Measurements from ENCODE around the gene LMAN2L. TPM values are rescaled to one million over a fixed set of nuclear protein-coding genes. Genes with fewer than 3 reads are reported as not detected.

The LMAN2L gene
- total RNA-seq, 4 donors from 2014 or later: 17.2 to 21.5 (median 19.1) TPM

DNA sequence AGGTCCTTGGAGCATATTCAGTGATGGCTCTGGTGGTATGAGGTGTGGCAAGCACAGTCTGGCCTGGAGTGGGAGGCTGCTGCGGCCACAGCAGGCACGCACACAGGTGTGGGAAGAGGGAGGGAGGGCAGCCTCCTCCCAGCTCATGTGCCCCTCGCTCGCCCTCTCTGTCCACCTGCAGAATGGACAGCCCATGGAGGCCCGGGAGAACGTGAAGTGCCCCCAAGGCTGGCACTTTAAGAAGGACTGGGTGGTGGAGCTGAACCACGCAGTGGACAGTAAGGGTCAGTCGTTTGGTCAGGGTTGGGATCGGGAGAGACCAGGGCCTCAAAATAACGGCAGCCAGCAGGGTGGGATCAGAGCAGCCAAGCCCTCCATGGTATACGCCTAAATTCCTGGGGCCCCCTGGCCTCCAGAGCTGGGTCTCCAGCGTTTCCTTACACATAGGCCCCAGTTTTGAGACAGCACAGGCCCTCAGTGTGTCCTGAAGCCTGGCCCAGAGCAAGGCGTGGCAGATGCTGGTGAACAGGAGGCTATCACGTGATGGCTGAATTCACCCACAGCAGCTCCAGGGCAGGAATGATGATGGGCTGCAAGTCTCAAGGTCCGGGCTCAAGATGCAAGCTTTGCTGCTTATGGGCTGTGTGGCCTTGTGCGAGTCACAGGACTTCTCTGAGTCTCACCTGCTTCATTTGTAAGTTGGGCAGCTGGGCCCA is 49.4 kb downstream of the LMAN2L start:
- WGBS, 2 donors: 82 to 89% methylated on average over 16 of the region's 16 CpGs
- no peak for DNase-seq (ENCODE audit: low spot score in 2 of 2)
- no peak overlapping the region for H3K4me3 ChIP-seq (ENCODE audit: low read depth, poor library complexity, severe bottlenecking)
- intact Hi-C loops (cut with DNase I; ENCODE audit: low total_unique reads): no loop called here
- TF ChIP-seq POLR2A (IDR thresholded peaks at IDR 0.05) (no peak), CTCF (IDR thresholded peaks at IDR 0.05) (no peak)

- no peak overlapping the region for H3K4me3 ChIP-seq (ENCODE audit: low read depth, poor library complexity, severe bottlenecking)
- intact Hi-C loops (cut with DNase I; ENCODE audit: low total_unique reads): no loop called here
- 89 to 94% methylated on average over 13 to 14 of the region's 14 CpGs for WGBS, 2 donors
- peak in 1 of 2 donors; percentile 56 for DNase-seq (ENCODE audit: low spot score in 2 of 2)
- TF ChIP-seq POLR2A (IDR thresholded peaks at IDR 0.05) (no peak), CTCF (IDR thresholded peaks at IDR 0.05) (no peak)
Measured at GRCh38 chr2:96689431-96689991, 50.4 kb downstream of the LMAN2L start.

- no peak overlapping the region for H3K4me3 ChIP-seq (ENCODE audit: low read depth, poor library complexity, severe bottlenecking)
- intact Hi-C loops (cut with DNase I; ENCODE audit: low total_unique reads): no loop called here
- peak in 1 of 2 donors; percentile 62 for DNase-seq (ENCODE audit: low spot score in 2 of 2)
- WGBS, 2 donors: 94 to 95% methylated on average over 11 of the region's 11 CpGs
- TF ChIP-seq POLR2A (IDR thresholded peaks at IDR 0.05) (no peak), CTCF (IDR thresholded peaks at IDR 0.05) (no peak)
Measured at GRCh38 chr2:96688649-96689430, 51.0 kb downstream of the LMAN2L start.

DNA sequence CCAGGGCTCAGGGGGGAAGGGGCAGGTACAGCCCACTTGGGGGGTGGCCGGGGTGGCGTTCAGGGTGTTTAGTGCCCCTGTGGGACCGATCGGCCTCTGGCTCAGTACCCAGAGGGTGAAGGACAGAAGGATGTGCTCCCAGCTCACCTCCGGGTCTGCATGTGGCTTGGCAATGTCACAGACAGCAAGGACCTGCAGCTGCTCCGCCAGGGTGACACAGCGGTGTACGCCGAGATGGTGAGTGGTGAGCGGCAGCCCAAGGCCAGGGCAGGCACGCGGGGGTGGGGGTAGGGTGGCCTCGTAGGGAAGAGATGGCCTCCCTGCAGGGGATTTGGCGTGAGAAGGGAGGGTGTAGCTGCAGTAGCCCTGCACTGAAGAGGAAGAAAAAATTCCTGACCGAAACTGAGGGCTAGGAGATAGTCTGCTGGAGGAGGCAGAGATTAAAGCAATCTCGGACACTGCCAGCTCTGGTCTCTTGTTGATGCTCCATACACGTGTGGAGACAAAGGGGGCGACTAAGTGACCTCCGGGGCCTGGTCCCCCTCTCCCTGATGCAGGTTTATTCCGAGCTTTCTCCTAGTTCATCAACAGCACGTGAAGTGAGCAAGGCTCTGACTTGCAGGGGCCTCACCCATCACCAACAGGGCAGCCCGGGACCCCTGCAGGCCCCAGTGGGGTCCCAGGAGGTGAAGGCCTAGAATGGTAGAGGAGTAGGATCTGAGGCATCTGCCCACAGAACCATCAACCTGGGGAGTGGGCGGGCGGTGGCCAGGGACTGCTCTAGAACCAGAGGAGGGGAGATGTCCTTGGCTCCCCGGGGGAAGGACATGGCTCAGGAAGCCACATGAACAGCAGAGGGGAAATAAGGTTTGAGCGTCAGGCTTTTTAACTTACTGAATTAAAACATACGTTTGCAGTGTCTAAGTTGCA is 51.9 kb downstream of the LMAN2L start:
- no peak for DNase-seq (ENCODE audit: low spot score in 2 of 2)
- intact Hi-C loops (cut with DNase I; ENCODE audit: low total_unique reads): no loop called here
- H3K4me3 ChIP-seq (ENCODE audit: low read depth, poor library complexity, severe bottlenecking): no peak overlapping the region
- TF ChIP-seq POLR2A (IDR thresholded peaks at IDR 0.05) (no peak), CTCF (IDR thresholded peaks at IDR 0.05) (no peak)
- 81 to 85% methylated on average over 25 to 27 of the region's 27 CpGs for WGBS, 2 donors

- WGBS, 2 donors: 93 to 98% methylated on average over 3 of the region's 3 CpGs
- H3K4me3 ChIP-seq (ENCODE audit: low read depth, poor library complexity, severe bottlenecking): no peak overlapping the region
- no peak for DNase-seq (ENCODE audit: low spot score in 2 of 2)
- intact Hi-C loops (cut with DNase I; ENCODE audit: low total_unique reads): no loop called here
- TF ChIP-seq POLR2A (IDR thresholded peaks at IDR 0.05) (no peak), CTCF (IDR thresholded peaks at IDR 0.05) (no peak)
Measured at GRCh38 chr2:96687266-96687665, 52.6 kb downstream of the LMAN2L start.
